Measurements from ENCODE around the gene GJC2.

Gene GJC2

GRCh38 chr1:228117335-228117734, 32.4 kb upstream of the GJC2 start:
- DNase-seq = no peak

- no peak for DNase-seq
Observed at GRCh38 chr1:228118040-228118439, 31.7 kb upstream of the GJC2 start.

GRCh38 chr1:228120351-228120750, 29.4 kb upstream of the GJC2 start:
- DNase-seq = no peak

GRCh38 chr1:228120857-228121489, 28.8 kb upstream of the GJC2 start:
- no peak for DNase-seq

GRCh38 chr1:228122921-228123441, 26.7 kb upstream of the GJC2 start:
- no peak for DNase-seq

GRCh38 chr1:228123505-228123904, 26.2 kb upstream of the GJC2 start:
- no peak for DNase-seq

- no peak for DNase-seq
Observed at GRCh38 chr1:228125185-228125584, 24.5 kb upstream of the GJC2 start.

GRCh38 chr1:228131766-228132165, 18.0 kb upstream of the GJC2 start:
- DNase-seq = no peak

GRCh38 chr1:228134591-228134990, 15.1 kb upstream of the GJC2 start:
- DNase-seq = no peak

- no peak for DNase-seq
Observed at GRCh38 chr1:228136901-228137300, 12.8 kb upstream of the GJC2 start.

GRCh38 chr1:228139406-228139930, 10.3 kb upstream of the GJC2 start:
- DNase-seq = no peak

GRCh38 chr1:228139931-228140723, 9.6 kb upstream of the GJC2 start, which contains the start of gene GUK1:
TSS of gene GUK1 (plus strand) at chr1:228140279. CDS start at chr1:228140303, 24 bp downstream.
- peak; percentile 99 for DNase-seq

GRCh38 chr1:228140724-228141225, 9.0 kb upstream of the GJC2 start:
- DNase-seq = no peak

- no peak for DNase-seq
Observed at GRCh38 chr1:228141226-228142044, 8.3 kb upstream of the GJC2 start.

- DNase-seq = no peak
Observed at GRCh38 chr1:228142155-228142691, 7.5 kb upstream of the GJC2 start.

GRCh38 chr1:228142701-228143136, 7.0 kb upstream of the GJC2 start:
- no peak for DNase-seq

GRCh38 chr1:228143480-228144192, 6.1 kb upstream of the GJC2 start:
- no peak for DNase-seq

- no peak for DNase-seq
Observed at GRCh38 chr1:228144193-228144992, 5.3 kb upstream of the GJC2 start.

- no peak for DNase-seq
Observed at GRCh38 chr1:228144993-228145343, 4.8 kb upstream of the GJC2 start.

GRCh38 chr1:228145463-228146416, 4.0 kb upstream of the GJC2 start:
- DNase-seq = no peak

All from fibroblast of skin of right quadriceps (primary cell).